ENCODE data around the gene UST.

- TF ChIP-seq, protein P1, sequence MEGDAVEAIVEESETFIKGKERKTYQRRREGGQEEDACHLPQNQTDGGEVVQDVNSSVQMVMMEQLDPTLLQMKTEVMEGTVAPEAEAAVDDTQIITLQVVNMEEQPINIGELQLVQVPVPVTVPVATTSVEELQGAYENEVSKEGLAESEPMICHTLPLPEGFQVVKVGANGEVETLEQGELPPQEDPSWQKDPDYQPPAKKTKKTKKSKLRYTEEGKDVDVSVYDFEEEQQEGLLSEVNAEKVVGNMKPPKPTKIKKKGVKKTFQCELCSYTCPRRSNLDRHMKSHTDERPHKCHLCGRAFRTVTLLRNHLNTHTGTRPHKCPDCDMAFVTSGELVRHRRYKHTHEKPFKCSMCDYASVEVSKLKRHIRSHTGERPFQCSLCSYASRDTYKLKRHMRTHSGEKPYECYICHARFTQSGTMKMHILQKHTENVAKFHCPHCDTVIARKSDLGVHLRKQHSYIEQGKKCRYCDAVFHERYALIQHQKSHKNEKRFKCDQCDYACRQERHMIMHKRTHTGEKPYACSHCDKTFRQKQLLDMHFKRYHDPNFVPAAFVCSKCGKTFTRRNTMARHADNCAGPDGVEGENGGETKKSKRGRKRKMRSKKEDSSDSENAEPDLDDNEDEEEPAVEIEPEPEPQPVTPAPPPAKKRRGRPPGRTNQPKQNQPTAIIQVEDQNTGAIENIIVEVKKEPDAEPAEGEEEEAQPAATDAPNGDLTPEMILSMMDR (IDR thresholded peaks at IDR 0.05), result no peak
- TF ChIP-seq EP300 (IDR thresholded peaks at IDR 0.05) (no peak), POLR2A (IDR thresholded peaks at IDR 0.05) (no peak), POLR2AphosphoS5 (IDR thresholded peaks at IDR 0.05) (no peak)
Observed at GRCh38 chr6:148835920-148836441, 89.2 kb downstream of the UST start.
